IMR-90 (cell line): ENCODE data around the gene GTF2H1. TPM values are rescaled to one million over a fixed set of nuclear protein-coding genes. Genes with fewer than 3 reads are reported as not detected.

Experiments used
- ATAC-seq: fragments of 200-7000 bp; cut with Tn5 transposase; 2 replicates; pipeline ENCODE4 v1.9.1; 2020; ENCODE audit warnings: low read depth, mild to moderate bottlenecking, moderate library complexity
- BruUV-seq: library from RNA; stranded (reverse); fragments of 400-500 nt; replicated peaks from 2 replicates; lab custom pipeline; 2021; lab: Mats Ljungman, UMichigan
- CTCF ChIA-PET: fragments of 300-600 bp; formaldehyde crosslinking; extraction: SDS; loops from one replicate; lab custom pipeline; 2021; ENCODE audit warnings: antibody characterized with exemption; lab: Yijun Ruan, JAX
- POLR2A ChIA-PET: fragments of 300-600 bp; sonication (Branson Sonifier 250); formaldehyde crosslinking; loops from one replicate; lab custom pipeline; 2022; ENCODE audit warnings: antibody characterized with exemption; ENCODE audit not compliant: unreplicated experiment; lab: Charles Lee
- DNase-seq: peaks from one replicate; pipeline ENCODE4 v3.0.0; 2013
- H2AFZ ChIP-seq: replicated peaks from 2 replicates; pipeline ENCODE3; 2013; ENCODE audit warnings: low read length, mild to moderate bottlenecking; ENCODE audit not compliant: poor library complexity
- H2AK5ac ChIP-seq: 2 replicates; pipeline ENCODE4 v1.6.1; 2013; ENCODE audit warnings: low read depth, low read length, inconsistent platforms
- H2AK9ac ChIP-seq: replicated peaks from 2 replicates; pipeline ENCODE3; 2013; ENCODE audit warnings: mild to moderate bottlenecking, low read depth, low read length, moderate library complexity; ENCODE audit not compliant: poor library complexity
- H2BK120ac ChIP-seq: 2 replicates; pipeline ENCODE4 v1.6.1; 2013; ENCODE audit warnings: low read depth, low read length, inconsistent platforms
- H2BK15ac ChIP-seq: 3 replicates; pipeline ENCODE4 v1.6.1; 2013; ENCODE audit warnings: low read depth, low read length, inconsistent platforms
- H2BK20ac ChIP-seq: 2 replicates; pipeline ENCODE4 v1.6.1; 2013; ENCODE audit warnings: low read depth, mild to moderate bottlenecking, inconsistent platforms, low read length, moderate library complexity
- H2BK5ac ChIP-seq: 2 replicates; pipeline ENCODE4 v1.6.1; 2013; ENCODE audit warnings: mild to moderate bottlenecking, low read depth, low read length, inconsistent platforms; ENCODE audit not compliant: poor library complexity, severe bottlenecking
- H3K14ac ChIP-seq: replicated peaks from 2 replicates; pipeline ENCODE4 v1.6.1; 2013; ENCODE audit warnings: low read depth, low read length, inconsistent platforms
- H3K18ac ChIP-seq: 2 replicates; pipeline ENCODE4 v1.6.1; 2013; ENCODE audit warnings: low read depth, low read length, control low read depth
- H3K23ac ChIP-seq: 2 replicates; pipeline ENCODE4 v1.6.1; 2013; ENCODE audit warnings: low read depth, low read length, inconsistent platforms
- H3K27ac ChIP-seq: 2 replicates; pipeline ENCODE4 v1.5.1; 2013; ENCODE audit warnings: mild to moderate bottlenecking, control low read depth, low read length; ENCODE audit not compliant: insufficient read depth
- H3K27me3 ChIP-seq: 2 replicates; pipeline ENCODE4 v1.6.1; 2013; ENCODE audit warnings: low read length; ENCODE audit not compliant: control insufficient read depth, insufficient read depth
- H3K36me3 ChIP-seq: 2 replicates; pipeline ENCODE4 v1.6.1; 2013; ENCODE audit warnings: low read length, mixed read lengths; ENCODE audit not compliant: control insufficient read depth, insufficient read depth
- H3K4ac ChIP-seq: 2 replicates; pipeline ENCODE4 v1.6.1; 2013; ENCODE audit warnings: low read depth, low read length, inconsistent platforms
- H3K4me1 ChIP-seq: 2 replicates; pipeline ENCODE4 v1.6.1; 2013; ENCODE audit warnings: low read length, mixed read lengths; ENCODE audit not compliant: control insufficient read depth, insufficient read depth
- H3K4me2 ChIP-seq: 2 replicates; pipeline ENCODE4 v1.6.1; 2013; ENCODE audit warnings: low read depth, mild to moderate bottlenecking, control low read depth, low read length, moderate library complexity
- H3K4me3 ChIP-seq: 2 replicates; pipeline ENCODE4 v1.5.1; 2013; ENCODE audit warnings: low read depth, mild to moderate bottlenecking, control low read depth, low read length, moderate library complexity; ENCODE audit not compliant: insufficient read depth
- H3K56ac ChIP-seq: 2 replicates; pipeline ENCODE4 v1.6.1; 2013; ENCODE audit warnings: low read length, inconsistent platforms; ENCODE audit not compliant: insufficient read depth; ENCODE audit errors: extremely low read depth
- H3K79me1 ChIP-seq, 2 experiments: 2 replicates each; pipeline ENCODE4 v1.6.1; 2013; ENCODE audit warnings: low read length in 2 of 2, inconsistent platforms in 1 of 2, low read depth in 1 of 2
- H3K9ac ChIP-seq: 2 replicates; pipeline ENCODE4 v1.6.1; 2013; ENCODE audit warnings: low read depth, low read length, control low read depth
- H3K9me1 ChIP-seq: 2 replicates; pipeline ENCODE4 v1.6.1; 2013; ENCODE audit warnings: low read length, inconsistent platforms; ENCODE audit not compliant: insufficient read depth
- H3K9me3 ChIP-seq: 2 replicates; pipeline ENCODE4 v1.6.1; 2013; ENCODE audit warnings: low read length; ENCODE audit not compliant: control insufficient read depth, insufficient read depth
- H4K20me1 ChIP-seq: 2 replicates; pipeline ENCODE4 v1.6.1; 2013; ENCODE audit warnings: low read length, inconsistent platforms; ENCODE audit not compliant: insufficient read depth
- H4K5ac ChIP-seq: 2 replicates; pipeline ENCODE4 v1.6.1; 2013; ENCODE audit warnings: mild to moderate bottlenecking, low read depth, low read length, control low read depth
- H4K8ac ChIP-seq, 2 experiments: 2 replicates each; pipeline ENCODE4 v1.6.1; 2013; ENCODE audit warnings: low read depth in 2 of 2, low read length in 2 of 2, control low read depth in 1 of 2, inconsistent platforms in 1 of 2
- H4K91ac ChIP-seq: 2 replicates; pipeline ENCODE4 v1.6.1; 2013; ENCODE audit warnings: low read depth, low read length, inconsistent platforms; ENCODE audit not compliant: insufficient read depth
- BHLHE40 ChIP-seq: fragments of 150-350 bp; IDR thresholded peaks from 2 replicates; pipeline ENCODE4 v1.6.1; 2016; ENCODE audit warnings: mild to moderate bottlenecking, low read depth, low read length
- CEBPB ChIP-seq: IDR thresholded peaks from 2 replicates; pipeline ENCODE4 v1.6.1; 2012; ENCODE audit warnings: low read depth, low read length, improper control_type of control experiment
- CHD1 ChIP-seq: IDR thresholded peaks from 2 replicates; pipeline ENCODE4 v1.6.1; 2012; ENCODE audit warnings: low read depth, low read length, improper control_type of control experiment
- FOS ChIP-seq: fragments of 150-350 bp; IDR thresholded peaks from 2 replicates; pipeline ENCODE4 v1.6.1; 2016; ENCODE audit warnings: low read depth, low read length
- MAFK ChIP-seq: IDR thresholded peaks from 2 replicates; pipeline ENCODE4 v1.6.1; 2012; ENCODE audit warnings: low read depth, low read length, improper control_type of control experiment
- MAZ ChIP-seq: IDR thresholded peaks from 2 replicates; pipeline ENCODE4 v1.6.1; 2012; ENCODE audit warnings: low read depth, mild to moderate bottlenecking, low read length, improper control_type of control experiment, moderate library complexity, borderline replicate concordance
- MXI1 ChIP-seq: IDR thresholded peaks from 2 replicates; pipeline ENCODE4 v1.6.1; 2012; ENCODE audit warnings: low read depth, mild to moderate bottlenecking, low read length, moderate library complexity, borderline replicate concordance
- NFE2L2 ChIP-seq: fragments of 150-350 bp; IDR thresholded peaks from 2 replicates; pipeline ENCODE4 v1.6.1; 2016; ENCODE audit warnings: low read depth, mild to moderate bottlenecking, low read length
- POLR2A ChIP-seq: IDR thresholded peaks from 2 replicates; pipeline ENCODE4 v1.6.1; 2012; ENCODE audit warnings: mild to moderate bottlenecking, low read depth, low read length
- RAD21 ChIP-seq: IDR thresholded peaks from 2 replicates; pipeline ENCODE4 v1.6.1; 2012; ENCODE audit warnings: low read length, improper control_type of control experiment
- RCOR1 ChIP-seq: IDR thresholded peaks from 2 replicates; pipeline ENCODE4 v1.6.1; 2012; ENCODE audit warnings: mild to moderate bottlenecking, low read length, improper control_type of control experiment; ENCODE audit not compliant: insufficient replicate concordance
- RFX5 ChIP-seq: IDR thresholded peaks from 2 replicates; pipeline ENCODE4 v1.8.0; 2012; ENCODE audit warnings: low read depth, mild to moderate bottlenecking, low read length, moderate library complexity
- SMC3 ChIP-seq: fragments of 150-350 bp; IDR thresholded peaks from 2 replicates; pipeline ENCODE4 v1.6.1; 2016; ENCODE audit warnings: low read depth, mild to moderate bottlenecking, antibody characterized with exemption, low read length, moderate library complexity
- WGBS, 2 experiments: methylation state at CpG; one replicate each; pipeline versions ENCODE4 v1.1.5 to v1.1.7; 2013; ENCODE audit warnings: missing lambda C conversion rate in 2 of 2; ENCODE audit not compliant: insufficient read length in 1 of 2; ENCODE audit errors: extremely low coverage in 2 of 2; 5-methylcytosine and 5-hydroxymethylcytosine counted together
- dilution Hi-C: fragments of 300-500 bp; cut with HindIII; formaldehyde crosslinking; loops from one replicate; pipeline ENCODE4 v1.14.3; 2018; ENCODE audit warnings: low sequenced_read_pairs; ENCODE audit not compliant: unreplicated experiment
- in situ Hi-C: fragments of 300-500 bp; cut with MboI; formaldehyde crosslinking; loops from 3 replicates; pipeline ENCODE4 v1.14.3; 2019; ENCODE audit warnings: low sequenced_read_pairs, inconsistent platforms, mixed read lengths
- intact Hi-C: fragments of 100-400 bp; cut with micrococcal nuclease; formaldehyde crosslinking; loops from 2 replicates; pipeline ENCODE4 v1.10.0; 2022
- polyA plus RNA-seq, 3 experiments: library from polyadenylated mRNA; depleted of rRNA; stranded (reverse); fragments of >200 nt; gene quantifications; 2 replicates each; pipeline ENCODE4 v1.2.3, GENCODE V29; 2012; ENCODE audit warnings: low replicate concordance in 1 of 3
- total RNA-seq: library from RNA; depleted of rRNA; stranded (reverse); fragments of >200 nt; gene quantifications from 2 replicates; pipeline ENCODE4 v1.2.3, GENCODE V29; 2012
- TF ChIP-seq, protein P1 (sequence below): fragments of 150-350 bp; IDR thresholded peaks from 2 replicates; pipeline ENCODE4 v1.6.1; 2017; ENCODE audit warnings: mild to moderate bottlenecking, antibody characterized with exemption, low read length, low read depth
- TF ChIP-seq, protein P2 (sequence below): fragments of 150-350 bp; IDR thresholded peaks from 2 replicates; pipeline ENCODE4 v1.6.1; 2016; ENCODE audit warnings: low read depth, mild to moderate bottlenecking, low read length, moderate library complexity, borderline replicate concordance
- TF ChIP-seq, protein P3 (sequence below): conservative IDR thresholded peaks from 2 replicates; pipeline ENCODE4 v1.5.1; 2012; ENCODE audit warnings: mild to moderate bottlenecking, low read depth, low read length, improper control_type of control experiment

The GTF2H1 gene
- total and polyA plus RNA-seq, 2 of the 4 experiments (the other 2 are of a cell fraction) = 25.0 to 67.0 TPM

DNA sequence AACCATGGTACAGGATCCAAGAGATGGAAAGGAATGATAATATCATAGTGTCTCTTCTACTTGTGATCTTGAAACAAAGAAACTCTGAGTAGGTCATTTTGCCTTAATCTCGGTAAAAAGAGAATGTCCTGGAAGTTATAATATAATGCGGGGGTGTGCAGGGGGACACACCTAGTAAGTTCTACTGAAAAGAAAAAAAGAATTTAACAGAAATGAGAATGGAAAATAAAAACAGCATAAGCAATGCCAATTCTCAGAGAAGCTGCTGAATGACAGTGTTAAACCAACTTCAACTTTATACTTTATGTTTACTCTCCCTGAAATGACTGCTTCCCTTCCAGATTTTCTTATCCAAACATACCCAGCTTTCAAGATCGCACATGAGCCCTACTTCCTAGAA, 2.5 kb upstream of the GTF2H1 start:
- Histone ChIP-seq H3K79me1 (peaks cover 24 to 54% of the 10 kb centered on the region in 2 experiments), H4K8ac (no peak overlapping the region), H2AFZ (no peak overlapping the region), H2BK20ac (no peak overlapping the region), H3K23ac (no peak overlapping the region), H3K9me3 (no peaks in the 10 kb centered on the region), H3K36me3 (0 out of 2 replicates have a peak, but pooled peaks cover 6% of the 10 kb centered on the region), H3K9me1 (0 out of 2 replicates have a peak, but pooled peaks cover 7% of the 10 kb centered on the region), H3K14ac (no peak overlapping the region), H3K4me3 (no peak overlapping the region), H4K5ac (no peak overlapping the region), H2BK15ac (no peak overlapping the region), H3K4ac (no peak overlapping the region), H3K9ac (no peak overlapping the region), H3K4me1 (peaks cover 4% of the 10 kb centered on the region), H4K91ac (no peak overlapping the region), H2BK5ac (no peak overlapping the region), H3K4me2 (no peak overlapping the region), H3K27me3 (no peaks in the 10 kb centered on the region), H3K18ac (no peak overlapping the region), H4K20me1 (no peaks in the 10 kb centered on the region), H2AK5ac (no peak overlapping the region), H2BK120ac (no peak overlapping the region), H3K56ac (no peak overlapping the region), H2AK9ac (no peak overlapping the region), H3K27ac (no peak overlapping the region)
- no TSS peak for BruUV-seq
- intact Hi-C loops (loop anchor here (10.0 kb wide), 1 partner anchor 585 kb away; the partner anchor contains the start of gene KCNC1), in situ Hi-C loops (no loop called here), dilution Hi-C loops (no loop called here)
- no peak for DNase-seq
- no peak for ATAC-seq
- CTCF ChIA-PET = no interaction called here
- WGBS, 2 experiments = no CpG with 5 or more reads among the region's 3 CpGs
- POLR2A ChIA-PET = interaction anchor here (0.6 kb wide), 1 partner anchor 31 kb away, joined by 3 read pairs; no protein-coding TSS in a partner anchor
- TF ChIP-seq RFX5 = no peak
- TF ChIP-seq, protein P1, sequence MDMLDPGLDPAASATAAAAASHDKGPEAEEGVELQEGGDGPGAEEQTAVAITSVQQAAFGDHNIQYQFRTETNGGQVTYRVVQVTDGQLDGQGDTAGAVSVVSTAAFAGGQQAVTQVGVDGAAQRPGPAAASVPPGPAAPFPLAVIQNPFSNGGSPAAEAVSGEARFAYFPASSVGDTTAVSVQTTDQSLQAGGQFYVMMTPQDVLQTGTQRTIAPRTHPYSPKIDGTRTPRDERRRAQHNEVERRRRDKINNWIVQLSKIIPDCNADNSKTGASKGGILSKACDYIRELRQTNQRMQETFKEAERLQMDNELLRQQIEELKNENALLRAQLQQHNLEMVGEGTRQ = no peak
- TF ChIP-seq SMC3 = no peak
- no peak for TF ChIP-seq POLR2A
- TF ChIP-seq, protein P2, sequence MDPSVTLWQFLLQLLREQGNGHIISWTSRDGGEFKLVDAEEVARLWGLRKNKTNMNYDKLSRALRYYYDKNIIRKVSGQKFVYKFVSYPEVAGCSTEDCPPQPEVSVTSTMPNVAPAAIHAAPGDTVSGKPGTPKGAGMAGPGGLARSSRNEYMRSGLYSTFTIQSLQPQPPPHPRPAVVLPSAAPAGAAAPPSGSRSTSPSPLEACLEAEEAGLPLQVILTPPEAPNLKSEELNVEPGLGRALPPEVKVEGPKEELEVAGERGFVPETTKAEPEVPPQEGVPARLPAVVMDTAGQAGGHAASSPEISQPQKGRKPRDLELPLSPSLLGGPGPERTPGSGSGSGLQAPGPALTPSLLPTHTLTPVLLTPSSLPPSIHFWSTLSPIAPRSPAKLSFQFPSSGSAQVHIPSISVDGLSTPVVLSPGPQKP = no peak
- TF ChIP-seq RCOR1 = no peak
- TF ChIP-seq MXI1 = no peak
- TF ChIP-seq CHD1 = no peak
- no peak for TF ChIP-seq FOS
- no peak for TF ChIP-seq MAZ
- no peak for TF ChIP-seq CEBPB
- no peak for TF ChIP-seq NFE2L2
- TF ChIP-seq MAFK = no peak
- TF ChIP-seq RAD21 = no peak
- TF ChIP-seq, protein P3, sequence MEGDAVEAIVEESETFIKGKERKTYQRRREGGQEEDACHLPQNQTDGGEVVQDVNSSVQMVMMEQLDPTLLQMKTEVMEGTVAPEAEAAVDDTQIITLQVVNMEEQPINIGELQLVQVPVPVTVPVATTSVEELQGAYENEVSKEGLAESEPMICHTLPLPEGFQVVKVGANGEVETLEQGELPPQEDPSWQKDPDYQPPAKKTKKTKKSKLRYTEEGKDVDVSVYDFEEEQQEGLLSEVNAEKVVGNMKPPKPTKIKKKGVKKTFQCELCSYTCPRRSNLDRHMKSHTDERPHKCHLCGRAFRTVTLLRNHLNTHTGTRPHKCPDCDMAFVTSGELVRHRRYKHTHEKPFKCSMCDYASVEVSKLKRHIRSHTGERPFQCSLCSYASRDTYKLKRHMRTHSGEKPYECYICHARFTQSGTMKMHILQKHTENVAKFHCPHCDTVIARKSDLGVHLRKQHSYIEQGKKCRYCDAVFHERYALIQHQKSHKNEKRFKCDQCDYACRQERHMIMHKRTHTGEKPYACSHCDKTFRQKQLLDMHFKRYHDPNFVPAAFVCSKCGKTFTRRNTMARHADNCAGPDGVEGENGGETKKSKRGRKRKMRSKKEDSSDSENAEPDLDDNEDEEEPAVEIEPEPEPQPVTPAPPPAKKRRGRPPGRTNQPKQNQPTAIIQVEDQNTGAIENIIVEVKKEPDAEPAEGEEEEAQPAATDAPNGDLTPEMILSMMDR = no peak
- TF ChIP-seq BHLHE40 = no peak
